HuH-7 (cell line): ENCODE data around the gene UBE2QL1.
A peak's percentile ranks its signal among the peaks of the same experiment; 100 is the strongest.
"Not testable (repeated sequence)": the region's sequence is repeated elsewhere in the genome, so short reads cannot be mapped to it uniquely, and the experiment has no call there.

Source experiments
- DNase-seq: peaks from one replicate; pipeline ENCODE4 v3.0.0; 2011; ENCODE audit warnings: low spot score

UBE2QL1 gene

DNA sequence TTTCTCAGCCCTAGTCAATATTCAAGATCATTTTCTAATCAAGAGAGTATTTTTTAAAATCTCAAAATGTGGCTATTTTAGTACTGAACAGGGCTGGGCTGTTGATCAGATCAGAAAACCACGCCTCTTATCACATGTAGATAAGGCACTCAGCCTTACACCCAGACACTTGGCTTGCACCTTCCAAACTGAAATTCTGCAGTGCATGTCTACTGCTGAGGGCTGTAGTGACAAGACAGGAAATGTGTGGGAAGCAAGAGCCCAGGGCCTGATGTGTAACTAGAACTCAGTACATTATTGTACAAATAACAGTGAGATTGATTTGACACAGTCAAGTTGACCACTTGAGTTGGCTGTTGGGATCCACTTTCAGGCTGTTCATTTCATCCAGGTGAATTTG, 48.6 kb downstream of the UBE2QL1 start:
- no peak for DNase-seq

DNA sequence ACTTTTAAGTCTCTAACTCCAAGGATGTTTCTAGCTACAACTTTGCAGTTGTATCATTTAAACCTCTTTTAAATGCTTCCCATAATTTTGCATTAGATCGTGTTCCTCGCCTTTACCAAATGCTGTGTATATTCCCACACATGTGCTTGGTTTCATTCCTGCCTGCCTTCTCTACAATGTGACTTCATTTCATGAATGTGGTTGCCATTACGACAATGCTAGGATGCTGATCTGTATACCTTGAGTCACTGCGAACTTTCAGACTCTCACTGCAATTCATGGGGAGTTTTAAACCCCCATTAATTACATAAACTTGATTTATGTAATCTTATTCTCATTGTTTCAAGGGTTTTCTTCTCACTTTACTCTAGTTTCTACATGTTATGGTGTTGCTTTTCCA, 50.3 kb downstream of the UBE2QL1 start:
- DNase-seq = no peak

DNA sequence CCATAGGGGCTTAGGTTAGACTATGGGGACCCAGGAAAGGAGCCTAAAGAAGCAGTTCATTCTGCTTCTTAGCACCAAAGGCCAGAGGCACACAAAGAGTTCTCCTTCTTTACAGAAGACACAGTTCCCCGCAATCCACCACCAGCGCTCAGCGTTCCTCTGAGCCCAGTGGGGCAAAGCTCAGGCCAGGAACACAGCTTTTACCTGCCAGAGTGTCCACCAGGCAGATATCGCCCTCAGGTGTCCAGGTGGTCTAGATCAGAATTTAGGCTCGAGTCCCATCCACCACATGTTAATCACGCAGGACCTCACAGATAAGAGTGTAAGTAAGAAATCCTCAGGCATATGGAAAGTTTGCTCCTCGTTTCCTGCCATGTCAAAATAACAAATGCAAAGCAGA, 53.0 kb downstream of the UBE2QL1 start:
- no peak for DNase-seq

DNA sequence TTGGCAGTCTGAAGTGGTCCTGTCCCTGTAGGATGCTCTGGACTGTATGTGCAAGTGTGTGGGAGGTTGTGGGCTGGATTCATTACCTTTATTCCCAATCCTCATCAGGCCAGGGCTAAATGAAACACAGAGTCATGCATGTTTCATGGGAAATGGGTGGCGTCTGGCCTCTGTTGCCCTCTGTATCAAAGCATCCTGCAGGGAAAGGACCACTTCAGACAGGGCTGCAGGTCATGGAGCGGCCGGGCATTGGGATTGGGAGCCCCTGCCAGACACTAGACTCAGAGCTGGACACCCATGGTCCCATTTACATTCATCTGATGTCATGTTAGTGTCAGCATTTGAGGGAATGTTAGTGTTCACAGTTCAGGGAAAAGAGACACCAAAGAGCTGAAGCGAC, 53.8 kb downstream of the UBE2QL1 start:
- DNase-seq = no peak

DNA sequence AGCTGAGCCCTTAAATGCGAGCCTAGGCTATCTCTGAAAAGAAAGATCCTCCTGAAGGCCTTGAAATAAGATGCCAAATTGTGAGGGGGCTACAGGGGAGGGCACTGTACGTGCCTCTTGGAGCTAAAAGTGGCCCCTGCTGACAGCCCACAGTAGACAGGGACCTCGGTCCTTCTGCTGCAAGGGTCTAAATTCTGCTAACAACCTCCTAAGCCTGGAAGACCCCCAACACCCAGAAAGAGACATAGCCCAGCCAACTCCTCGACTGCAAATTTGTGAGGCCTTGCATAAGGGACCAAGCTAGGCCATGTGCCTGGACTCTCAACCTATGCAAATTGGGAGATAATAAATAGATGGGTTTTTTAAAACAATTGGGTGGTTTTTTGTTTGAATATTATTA, 54.7 kb downstream of the UBE2QL1 start:
- DNase-seq = no peak

DNA sequence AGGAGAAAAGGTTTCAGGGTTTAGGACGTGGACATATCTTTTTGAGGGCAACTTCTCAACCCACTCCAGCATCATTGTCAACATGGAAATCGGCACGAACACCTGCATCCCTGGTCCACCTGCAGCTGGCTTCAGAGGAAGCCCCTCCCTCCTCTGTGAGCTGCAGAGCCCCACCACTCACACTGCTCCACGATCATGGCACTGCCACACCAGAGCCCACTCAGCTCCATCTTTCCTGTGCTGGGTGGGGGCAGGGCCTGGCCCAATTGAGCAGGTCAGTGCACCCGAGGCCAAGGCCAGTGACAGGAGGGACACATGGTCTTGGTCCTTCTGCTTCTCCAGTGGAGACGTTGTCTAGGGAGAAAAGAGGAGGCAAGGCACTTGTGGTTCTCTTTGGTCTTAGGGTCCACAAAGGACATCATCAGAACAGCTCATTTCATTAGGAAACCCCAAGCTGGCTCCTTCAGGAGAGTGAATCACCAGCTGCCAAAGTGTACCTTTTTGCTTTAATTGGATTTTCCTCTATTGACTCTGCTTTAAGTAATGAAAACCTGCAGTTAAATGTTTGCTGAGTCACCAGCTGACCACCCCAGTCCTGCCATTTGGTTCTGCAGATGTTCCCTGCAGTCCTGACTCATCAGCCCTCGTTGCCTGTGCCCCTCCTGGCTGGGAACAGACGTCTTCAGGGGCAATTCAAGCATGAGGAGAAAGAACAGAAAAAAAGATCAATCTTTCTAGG, 56.2 kb downstream of the UBE2QL1 start:
- DNase-seq = no peak

DNA sequence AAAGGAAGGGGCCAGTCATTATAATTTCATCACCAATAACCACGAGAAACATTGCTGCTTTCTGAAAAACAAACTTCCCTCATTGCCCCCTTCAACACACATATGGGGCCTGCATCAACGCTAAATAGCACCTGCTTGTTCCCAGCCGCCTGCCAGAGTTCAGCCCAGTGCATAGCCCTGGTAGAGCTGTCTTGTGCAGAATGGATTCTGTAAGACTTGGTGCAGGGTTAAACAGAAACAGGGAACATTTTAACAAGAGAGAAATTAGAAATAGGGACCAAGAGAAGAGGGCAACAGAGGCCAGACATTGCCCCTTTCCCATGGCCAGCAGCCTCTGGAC, 56.7 kb downstream of the UBE2QL1 start:
- no peak for DNase-seq

DNA sequence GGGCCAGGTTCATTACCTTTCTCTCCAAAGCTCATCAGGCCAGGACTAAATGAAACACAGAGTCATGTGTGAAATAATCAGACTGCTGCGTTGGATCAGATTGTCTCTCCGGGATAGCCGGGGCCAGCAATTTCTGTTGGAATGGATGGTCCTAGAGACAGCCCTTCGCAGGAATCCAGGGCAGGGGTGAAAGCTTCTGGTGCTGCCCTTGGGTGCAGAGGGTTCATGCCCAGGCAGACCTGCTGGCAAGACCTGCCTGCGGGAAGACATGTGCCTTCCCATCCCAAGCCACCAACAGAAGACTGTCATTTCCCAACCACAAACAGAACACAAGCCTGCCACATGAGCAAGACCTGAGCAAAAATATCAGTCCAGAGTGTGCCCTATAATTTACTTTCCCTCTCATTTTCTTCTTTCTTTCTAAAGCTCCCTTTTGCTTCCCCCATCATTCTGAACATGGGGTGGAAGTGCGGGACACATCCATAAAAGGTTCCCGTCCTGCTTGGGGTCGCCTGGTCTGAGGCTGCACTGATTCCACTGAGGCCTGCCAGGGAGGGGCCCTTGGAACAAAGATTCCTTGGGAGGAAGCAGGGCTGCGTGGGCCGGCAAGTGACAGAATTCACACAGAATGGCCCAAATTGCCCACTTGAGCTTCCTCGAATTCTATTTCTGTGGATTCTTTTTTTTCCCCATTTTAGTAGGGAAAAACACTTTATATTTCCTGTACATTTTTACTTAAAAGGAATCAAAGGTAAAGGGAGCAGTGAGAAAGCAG, 57.3 kb downstream of the UBE2QL1 start:
- no peak for DNase-seq

DNA sequence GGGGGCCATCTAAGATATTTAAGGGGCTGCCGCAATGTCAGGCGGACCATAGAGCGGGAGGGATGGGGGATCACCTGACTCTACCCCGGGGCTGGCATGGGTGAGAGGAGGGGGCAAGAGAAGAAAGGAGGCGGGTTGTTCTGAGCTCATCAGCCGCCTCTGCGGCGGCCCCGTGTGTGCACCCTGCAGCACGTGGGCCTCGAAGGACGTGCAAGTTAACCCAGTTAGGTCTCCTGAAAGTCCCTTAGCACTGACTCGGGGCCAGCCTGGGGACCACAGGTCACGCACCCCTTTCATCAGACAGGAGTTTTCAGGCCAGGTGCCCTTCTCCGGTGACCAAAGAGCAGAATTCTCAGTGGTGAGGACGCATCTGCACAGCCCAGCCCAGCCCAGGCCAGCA, 58.0 kb downstream of the UBE2QL1 start:
- DNase-seq = no peak

DNA sequence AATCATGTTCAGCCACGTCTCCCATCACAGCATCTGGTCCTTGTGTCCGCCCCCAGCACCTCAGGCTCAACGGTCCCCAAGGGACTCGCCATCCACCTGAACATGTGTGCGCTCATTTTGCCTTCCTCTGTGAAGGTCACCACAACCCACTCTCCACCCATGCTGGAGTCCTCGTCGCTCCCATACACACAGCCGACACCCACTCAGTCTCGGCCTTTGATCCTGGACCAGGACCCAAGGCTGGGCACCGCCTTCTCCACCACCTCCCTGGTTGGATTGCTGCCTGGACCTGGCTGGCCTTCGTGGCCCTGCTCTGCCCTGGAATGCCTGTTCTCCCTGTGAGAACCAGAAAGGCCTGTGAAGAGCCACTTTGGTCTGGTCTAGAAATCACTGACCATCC, 60.3 kb downstream of the UBE2QL1 start:
- no peak for DNase-seq

DNA sequence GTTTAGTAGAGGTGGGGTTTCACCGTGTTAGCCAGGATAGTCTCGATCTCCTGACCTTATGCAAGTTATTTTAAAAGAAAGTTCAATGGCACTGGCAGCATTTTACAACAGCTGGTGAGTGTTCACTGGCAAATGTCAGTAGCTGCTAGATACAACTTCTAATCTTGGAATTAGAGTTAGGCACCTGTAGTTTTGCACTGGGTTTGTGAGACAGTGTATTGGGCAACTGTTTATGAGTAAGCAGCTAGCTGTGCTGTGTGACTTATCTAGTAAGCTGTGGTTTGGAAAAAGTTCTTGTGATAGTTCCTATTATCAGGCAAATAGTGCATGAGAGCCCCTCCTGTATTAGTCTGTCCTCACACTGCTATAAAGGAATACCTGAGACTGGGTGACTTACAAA, 61.5 kb downstream of the UBE2QL1 start:
- DNase-seq = no peak

DNA sequence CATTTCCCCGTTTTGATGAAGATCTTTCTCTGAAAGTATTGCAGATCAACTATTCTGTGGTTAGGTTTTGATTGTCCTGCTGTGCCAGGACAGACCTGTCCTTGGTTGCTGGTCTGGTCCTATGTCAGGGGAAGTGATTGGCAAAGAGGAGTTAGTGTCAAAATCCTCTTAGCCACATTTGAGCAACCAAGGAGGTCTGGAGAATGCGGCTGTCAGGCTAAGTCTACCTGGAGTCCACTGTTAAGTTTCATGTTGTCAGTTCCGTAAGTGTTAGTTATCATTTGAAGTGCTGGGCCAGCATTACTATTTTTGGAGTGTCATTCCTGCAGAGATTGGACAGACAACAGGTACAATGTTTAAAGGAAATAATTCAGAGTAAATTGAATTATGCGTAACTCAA, 62.3 kb downstream of the UBE2QL1 start:
- DNase-seq = no peak

DNA sequence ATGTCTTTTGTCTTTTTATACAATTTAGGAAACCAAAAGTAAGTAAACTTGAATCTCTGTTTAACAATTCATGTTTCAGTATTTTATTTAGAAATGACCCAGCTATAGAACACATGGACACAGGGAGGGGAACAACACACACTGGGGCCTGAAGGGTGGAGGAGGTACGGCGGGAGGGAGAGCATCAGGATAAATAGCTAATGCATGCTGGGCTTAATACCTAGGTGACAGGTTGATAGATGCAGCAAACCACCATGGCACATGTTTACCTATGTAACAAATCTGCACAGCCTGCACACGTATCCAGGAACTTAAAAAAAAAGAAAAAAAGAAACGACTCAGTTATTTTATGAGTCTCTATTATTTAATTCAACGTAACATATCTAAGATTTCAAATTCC, 67.2 kb downstream of the UBE2QL1 start:
- not testable (repeated sequence) for DNase-seq

DNA sequence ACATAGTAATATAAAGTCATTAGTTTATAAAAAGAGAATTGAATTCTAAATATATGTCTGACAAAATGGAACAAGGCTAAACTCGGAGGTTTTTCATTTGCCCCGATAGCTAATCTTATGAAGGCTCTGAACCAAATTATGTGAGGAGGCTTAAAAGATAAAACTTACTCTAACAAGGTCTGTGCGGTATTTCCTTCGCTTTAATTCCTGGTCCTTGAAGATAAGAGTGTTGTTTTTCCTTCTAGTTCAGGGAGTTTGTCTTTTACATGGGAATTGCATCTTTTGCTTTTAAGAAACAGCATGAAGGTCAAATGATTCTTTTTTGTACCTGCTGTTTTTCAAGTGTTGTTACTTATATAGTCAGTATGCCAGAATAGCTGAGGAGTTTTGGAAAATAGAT, 68.2 kb downstream of the UBE2QL1 start:
- DNase-seq = no peak

DNA sequence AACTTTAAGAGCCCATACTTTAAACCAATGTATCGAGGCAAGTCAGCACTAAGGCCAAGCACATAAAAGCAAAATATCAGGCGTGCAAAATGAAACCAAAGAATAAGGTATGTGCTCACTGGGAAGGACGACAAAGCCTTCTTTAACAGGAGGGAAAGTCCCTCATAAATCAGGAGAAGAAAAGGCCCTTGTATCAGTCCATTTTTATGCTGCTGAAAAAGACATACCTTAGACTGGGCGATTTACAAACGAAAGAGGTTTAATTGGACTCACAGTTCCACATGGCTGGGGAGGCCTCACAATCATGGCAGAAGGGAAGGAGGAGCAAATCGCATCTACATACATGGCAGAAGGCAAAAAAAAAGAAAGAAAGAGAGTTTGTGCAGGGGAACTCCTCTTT, 68.9 kb downstream of the UBE2QL1 start:
- no peak for DNase-seq

DNA sequence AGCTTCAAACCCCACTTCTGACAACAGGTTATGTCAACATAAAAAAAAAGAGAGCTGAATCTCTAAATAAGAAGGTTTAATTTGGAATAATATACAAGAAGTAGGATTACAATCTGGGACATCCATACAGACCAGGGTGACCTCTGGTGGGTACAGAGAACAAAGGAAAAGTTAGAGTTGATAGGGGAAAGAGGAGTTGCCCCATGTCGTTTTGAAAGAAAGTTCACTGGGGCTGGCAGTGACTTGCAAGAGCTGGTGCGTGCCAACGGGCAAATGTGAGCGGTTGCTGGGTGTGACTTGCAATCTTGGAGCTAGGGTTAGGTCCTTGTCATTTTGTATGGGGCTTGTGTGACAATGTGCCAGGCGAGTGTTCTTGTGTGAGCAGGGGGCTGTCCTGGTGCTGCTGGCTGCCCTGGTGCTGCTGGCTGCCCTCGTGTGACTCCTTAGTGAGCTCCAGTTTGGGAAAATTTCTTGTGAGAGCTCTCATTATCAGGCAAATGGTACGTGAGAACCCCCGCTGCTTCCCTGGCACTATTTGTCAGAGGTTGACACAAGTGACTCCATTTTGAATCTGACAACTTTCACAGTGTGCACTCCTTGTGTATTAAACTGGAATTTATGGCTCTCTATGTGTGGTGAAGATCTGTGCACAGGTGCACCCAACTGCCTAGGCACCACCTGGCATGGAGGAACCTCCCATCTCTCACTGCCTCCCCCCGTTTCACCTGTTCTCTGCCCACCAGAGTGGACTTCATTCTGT, 69.8 kb downstream of the UBE2QL1 start:
- no peak for DNase-seq

DNA sequence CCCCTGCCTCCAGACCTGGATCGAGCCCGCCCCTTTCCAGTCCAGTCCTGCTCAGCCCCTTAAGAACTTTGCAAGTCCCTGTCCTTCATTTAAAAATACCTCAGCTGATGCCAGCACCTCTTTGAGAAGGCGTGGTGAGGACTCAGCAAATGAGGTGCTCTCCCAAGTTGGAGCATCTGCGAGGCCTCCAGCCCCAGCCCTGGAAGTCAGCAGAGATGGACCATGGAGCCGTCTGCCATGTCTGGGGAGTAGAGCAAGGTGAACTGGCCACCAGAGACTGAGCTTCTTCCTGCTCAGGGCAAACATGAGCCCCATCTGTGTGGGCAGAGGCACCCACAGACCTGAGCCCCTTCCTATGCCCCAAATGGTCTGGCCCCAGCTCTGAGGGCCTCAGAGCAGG, 71.5 kb downstream of the UBE2QL1 start:
- no peak for DNase-seq

DNA sequence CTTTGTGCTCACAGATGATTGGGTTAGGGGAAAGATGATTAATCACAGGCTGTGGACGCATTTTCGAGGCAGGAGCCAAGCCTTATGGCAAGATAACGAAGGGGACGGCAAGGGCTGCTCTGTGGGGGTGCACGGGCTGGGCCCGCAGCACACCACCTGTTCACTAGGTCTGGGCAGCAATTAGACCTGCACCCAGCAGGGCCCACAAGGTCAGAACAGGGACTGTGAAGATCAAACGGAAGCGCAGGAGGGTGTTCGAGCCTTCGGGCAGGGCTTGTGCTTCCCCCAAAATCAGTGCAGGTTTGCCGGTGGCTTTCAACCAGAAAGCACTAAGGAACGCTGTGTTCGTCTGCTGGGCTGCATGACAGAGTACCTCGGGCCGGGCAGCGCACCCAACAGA, 73.7 kb downstream of the UBE2QL1 start:
- no peak for DNase-seq

DNA sequence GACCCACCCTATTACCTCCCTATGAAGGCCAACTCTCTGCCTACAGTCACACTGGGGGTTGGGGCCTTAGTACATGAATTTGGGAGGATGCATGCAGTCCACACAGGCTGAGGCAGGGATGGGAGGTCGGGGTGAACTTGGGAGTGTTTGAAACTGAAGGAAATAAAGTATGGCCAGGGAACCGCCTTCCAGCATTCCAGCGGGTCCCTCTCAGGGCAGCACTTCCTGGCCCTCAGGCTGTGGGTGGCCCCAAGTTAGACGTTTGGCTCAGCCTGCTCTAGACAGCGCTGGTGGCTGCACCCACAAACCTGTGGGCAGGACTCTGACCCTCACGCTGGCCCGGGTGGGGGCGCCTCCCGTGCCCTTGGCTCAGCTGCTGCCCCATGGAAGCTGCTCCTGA, 74.3 kb downstream of the UBE2QL1 start:
- no peak for DNase-seq

DNA sequence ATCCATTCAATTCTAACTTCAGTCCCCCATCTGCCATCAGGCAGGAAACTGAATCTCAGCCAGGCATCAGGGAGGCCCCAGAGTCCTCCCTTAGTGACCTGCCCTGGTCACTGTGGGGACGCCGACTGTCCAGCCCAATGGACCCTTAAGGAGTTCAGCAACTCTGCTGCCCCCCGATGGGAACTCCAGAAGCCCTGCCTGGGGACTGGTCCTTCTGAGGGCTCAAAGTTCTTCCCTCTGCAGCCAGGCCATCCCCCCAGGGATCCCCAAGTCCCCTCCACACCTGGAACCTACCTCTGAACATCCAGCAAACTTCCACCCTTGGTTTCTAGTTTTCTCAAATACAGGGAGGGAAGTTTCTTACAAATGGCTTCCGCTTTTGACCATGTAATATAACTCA, 76.8 kb downstream of the UBE2QL1 start:
- no peak for DNase-seq

DNA sequence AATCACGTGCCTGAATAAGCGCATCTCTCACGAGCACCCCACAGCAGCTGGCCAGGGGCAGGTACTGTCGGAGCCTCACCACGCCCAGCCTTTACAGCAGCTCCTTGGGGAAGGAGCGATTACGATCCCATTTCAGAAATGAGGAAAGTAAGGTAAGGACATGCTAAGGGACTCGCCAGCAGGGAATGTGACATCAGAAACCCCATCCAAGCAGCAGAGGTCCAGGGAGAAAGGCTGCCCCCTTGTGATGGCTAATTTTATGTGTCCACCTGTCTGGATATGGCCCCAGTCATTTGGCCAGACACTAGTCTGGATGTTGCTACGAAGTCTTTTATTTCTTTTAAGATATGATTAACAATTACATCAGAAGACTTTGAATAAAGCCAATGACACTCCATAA, 77.3 kb downstream of the UBE2QL1 start:
- peak; percentile 58 for DNase-seq

DNA sequence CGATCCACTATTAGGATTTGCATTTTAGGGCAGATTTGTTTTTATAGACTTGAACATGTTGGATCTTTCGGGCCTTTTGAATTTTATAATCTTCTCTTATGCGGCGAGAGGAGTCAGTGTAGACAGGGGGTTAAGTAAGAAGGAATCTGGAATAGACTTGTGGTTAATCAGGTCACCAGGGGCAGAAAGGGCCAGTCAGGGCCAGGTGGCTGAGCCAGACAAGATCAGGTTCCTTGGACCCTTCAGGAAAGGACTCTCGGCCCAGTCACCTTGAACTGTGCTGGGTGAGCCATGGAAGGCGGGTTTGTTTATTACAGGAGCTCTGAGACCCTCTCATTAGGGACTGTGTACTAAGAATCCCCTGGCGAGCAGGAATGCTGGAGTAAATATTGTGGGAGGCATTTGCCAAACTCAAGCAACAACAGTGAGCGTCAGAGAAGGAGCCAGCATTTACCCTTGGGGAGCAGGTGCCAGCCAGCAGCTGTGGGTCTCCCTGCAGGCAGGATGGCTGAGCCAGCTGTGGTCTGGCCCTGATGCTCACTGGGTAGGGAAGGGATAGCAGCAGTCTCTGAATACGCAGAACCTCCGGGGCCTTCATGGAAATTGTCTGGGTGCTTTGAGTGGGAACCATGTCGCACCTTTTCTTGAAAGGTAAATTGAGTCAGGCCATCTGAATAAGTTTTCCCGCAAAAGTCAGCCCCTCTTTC, 79.2 kb downstream of the UBE2QL1 start:
- DNase-seq = no peak

DNA sequence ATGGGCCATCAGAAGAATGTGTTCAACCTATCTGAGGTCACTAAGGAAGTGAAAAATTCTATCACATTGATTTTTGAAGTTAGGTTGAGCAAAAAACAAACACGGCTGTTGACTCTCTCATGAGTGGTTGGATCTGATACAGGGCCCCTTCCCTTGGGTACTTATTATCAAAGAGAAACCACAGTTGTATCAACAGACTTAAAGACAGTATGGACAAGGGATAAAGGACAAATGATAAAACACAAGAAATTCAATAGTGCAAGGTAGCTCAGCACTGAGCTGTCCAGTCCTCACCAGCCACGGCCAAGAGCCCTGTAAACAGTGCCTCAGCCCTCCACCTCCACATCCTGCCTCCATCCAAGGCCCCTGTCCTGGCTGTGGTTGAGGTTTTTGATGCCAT, 86.9 kb downstream of the UBE2QL1 start:
- DNase-seq = no peak
